BLaER1 treated with 17β-estradiol and CSF1 and Interleukin-3, amounts not matched to agents 10 nM and 100 nM (cell line): ENCODE measurements around the gene FAM98A.

ENCODE experiments used
- H3K27ac ChIP-seq, 11 experiments: shearing (Covaris generic); formaldehyde crosslinking; 2 replicates each; pipeline ENCODE4 v1.8.1; 2022
- H3K27me3 ChIP-seq, 11 experiments: shearing (Covaris generic); formaldehyde crosslinking; 2 replicates each; pipeline ENCODE4 v1.8.1; 2022
- H3K36me3 ChIP-seq, 11 experiments: shearing (Covaris generic); formaldehyde crosslinking; 2 replicates each; pipeline ENCODE4 v1.8.1; 2022
- H3K4me1 ChIP-seq, 10 experiments: shearing (Covaris generic); formaldehyde crosslinking; 2 replicates each; pipeline ENCODE4 v1.8.1; 2022
- H3K4me2 ChIP-seq, 11 experiments: shearing (Covaris generic); formaldehyde crosslinking; 2 replicates each; pipeline ENCODE4 v1.8.1; 2022
- H3K4me3 ChIP-seq, 10 experiments: shearing (Covaris generic); formaldehyde crosslinking; 2 replicates each; pipeline ENCODE4 v1.8.1; 2022
- H3K9ac ChIP-seq, 11 experiments: shearing (Covaris generic); formaldehyde crosslinking; 2 replicates each; pipeline ENCODE4 v1.8.1; 2022
- H3K9me3 ChIP-seq, 11 experiments: shearing (Covaris generic); formaldehyde crosslinking; replicated peaks in 1 of 11; 2 replicates each; pipeline ENCODE4 v1.8.1; 2022
- H4K20me1 ChIP-seq, 11 experiments: shearing (Covaris generic); formaldehyde crosslinking; 2 replicates each; pipeline ENCODE4 v1.8.1; 2022
- Cebpa-rat ChIP-seq, 11 experiments: shearing (Covaris generic); IDR thresholded peaks; 2 replicates each; pipeline ENCODE4 v1.8.1; 2022

Gene FAM98A

DNA sequence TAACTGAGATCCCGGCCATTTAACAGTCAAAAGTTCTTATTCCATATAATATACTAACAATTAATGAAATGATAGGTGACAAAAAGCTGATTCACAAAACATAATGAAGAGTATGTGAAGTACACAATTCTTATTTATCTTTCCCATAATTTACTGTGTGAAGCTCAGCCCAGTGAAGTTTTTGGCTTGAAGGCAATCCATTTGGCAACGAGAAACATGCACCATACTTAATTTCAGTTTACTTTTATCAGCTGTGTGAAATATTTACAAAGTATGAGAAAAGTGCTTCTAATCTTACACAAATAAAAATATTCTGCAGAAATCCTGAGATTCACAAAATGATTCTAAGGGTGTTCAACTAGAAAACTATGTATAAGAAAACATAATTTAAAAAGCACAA lies 12.3 kb downstream of the FAM98A start:
- Histone ChIP-seq H3K27ac (no peak overlapping the region), H3K4me2 (no peak overlapping the region), H3K36me3 (peaks cover 65 to 95% (median 82%) of the 10 kb centered on the region in 11 experiments), H3K9me3 (no peaks in the 10 kb centered on the region), H3K27me3 (no peaks in the 10 kb centered on the region), H3K4me1 (peaks cover 0 to 14% (median 5%) of the 10 kb centered on the region in 10 experiments; a peak in 10 of 20 replicates), H4K20me1 (peaks cover 0 to 8% (median 0%) of the 10 kb centered on the region in 11 experiments; a peak in 4 of 22 replicates), H3K9ac (0 out of 22 replicates have a peak overlapping the region, but pooled peaks of 1 of the 11 experiments have one; percentile 9), H3K4me3 (no peak overlapping the region)
- TF ChIP-seq Cebpa-rat (IDR thresholded peaks at IDR 0.05): no peak

DNA sequence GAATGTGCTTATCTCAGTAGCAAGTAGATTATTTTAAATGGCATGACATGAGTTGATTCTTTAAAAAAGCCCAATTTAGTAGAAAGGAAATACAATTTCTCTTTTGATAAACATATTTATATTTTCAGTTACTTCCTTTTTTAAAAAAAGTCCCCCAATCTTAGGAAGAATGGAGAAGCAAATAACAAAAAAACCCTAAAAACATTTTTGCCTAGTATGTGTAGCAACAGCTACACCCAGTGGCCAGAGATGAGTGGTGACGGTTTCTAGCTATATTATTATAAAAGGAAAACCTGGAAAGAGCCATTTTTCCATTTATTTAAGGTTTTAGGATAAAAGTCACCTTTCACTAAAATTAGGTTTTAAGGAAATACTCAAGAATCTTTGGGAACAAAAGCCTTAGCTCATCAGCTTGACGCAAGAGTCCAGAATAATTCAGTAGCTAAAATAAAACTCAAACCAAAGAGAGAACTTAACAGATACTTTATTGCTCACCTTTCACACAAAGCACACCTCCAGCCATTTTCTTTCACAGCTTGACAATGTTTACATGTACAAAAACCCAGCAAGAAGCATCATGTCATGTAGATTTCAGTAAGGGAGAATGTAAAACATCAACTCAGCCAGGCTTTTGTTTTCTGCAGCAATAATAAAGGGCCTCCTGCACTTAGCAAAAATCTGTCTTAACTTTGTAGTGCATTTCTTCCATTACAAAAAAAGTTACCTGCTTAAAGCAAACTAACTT lies 15.7 kb downstream of the FAM98A start:
- Histone ChIP-seq H3K4me2 (peak overlapping the region in 1 of 11 experiments; percentile 24; a peak in 2 of 22 replicates), H3K4me3 (no peak overlapping the region), H4K20me1 (no peaks in the 10 kb centered on the region; a peak in 1 of 22 replicates), H3K27me3 (no peaks in the 10 kb centered on the region), H3K36me3 (peaks cover 36 to 61% (median 48%) of the 10 kb centered on the region in 11 experiments), H3K9me3 (no peaks in the 10 kb centered on the region), H3K27ac (peak overlapping the region in 2 of 11 experiments; percentile 18 to 43; a peak in 1 of 22 replicates), H3K9ac (no peak overlapping the region), H3K4me1 (peaks cover 0 to 20% (median 5%) of the 10 kb centered on the region in 10 experiments; a peak in 10 of 20 replicates)
- no peak for TF ChIP-seq Cebpa-rat (IDR thresholded peaks at IDR 0.05)

DNA sequence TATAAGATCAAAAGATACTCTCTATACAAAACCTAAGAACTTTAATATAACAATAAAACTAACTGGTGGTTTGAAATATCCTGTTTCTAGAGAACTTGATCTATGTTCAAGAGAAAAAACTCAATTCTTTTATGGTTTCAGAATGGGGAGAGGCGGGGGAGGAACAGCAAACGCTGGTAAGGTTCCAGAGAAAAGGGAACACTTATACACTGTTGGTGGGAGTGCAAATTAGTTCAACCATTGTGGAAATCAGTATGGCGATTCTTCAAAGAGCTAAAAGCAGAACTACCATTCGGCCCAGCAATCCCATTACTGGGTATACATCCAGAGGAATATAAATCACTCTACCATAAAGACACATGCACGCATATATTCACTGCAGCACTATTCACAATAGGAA lies 17.2 kb downstream of the FAM98A start:
- Histone ChIP-seq H3K36me3 (peaks cover 28 to 46% (median 35%) of the 10 kb centered on the region in 11 experiments), H3K27me3 (no peaks in the 10 kb centered on the region), H3K27ac (no peak overlapping the region), H3K4me3 (no peak overlapping the region), H3K4me2 (peak overlapping the region in 4 of 11 experiments; percentile 3 to 61 (median 33); a peak in 6 of 22 replicates), H3K4me1 (peaks cover 0 to 20% (median 5%) of the 10 kb centered on the region in 10 experiments; a peak in 10 of 20 replicates), H3K9me3 (no peaks in the 10 kb centered on the region), H4K20me1 (no peaks in the 10 kb centered on the region; a peak in 1 of 22 replicates), H3K9ac (no peak overlapping the region)
- no peak for TF ChIP-seq Cebpa-rat (IDR thresholded peaks at IDR 0.05)

DNA sequence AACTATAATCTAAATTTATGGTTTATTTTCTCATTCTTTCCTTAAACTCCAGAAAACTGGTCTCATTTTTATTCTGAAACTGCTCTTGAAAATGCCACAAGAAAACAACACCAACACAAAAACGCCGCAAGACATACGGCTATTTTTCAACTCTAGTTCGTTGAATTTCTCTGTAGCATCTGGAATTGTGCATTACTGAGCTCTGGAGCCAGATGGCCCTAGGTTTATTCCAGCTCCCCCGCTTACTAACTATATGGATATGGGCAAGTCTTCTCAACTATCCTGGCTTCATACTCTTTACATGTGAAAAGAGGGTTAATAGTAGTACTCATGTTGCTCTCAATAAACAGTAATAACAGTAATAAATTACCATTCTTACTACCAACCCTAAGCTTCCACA lies 19.9 kb downstream of the FAM98A start:
- Histone ChIP-seq H3K9me3 (no peaks in the 10 kb centered on the region), H3K36me3 (peaks cover 4 to 19% (median 9%) of the 10 kb centered on the region in 11 experiments; a peak in 20 of 22 replicates), H3K4me1 (peaks cover 0 to 20% (median 5%) of the 10 kb centered on the region in 10 experiments; a peak in 10 of 20 replicates), H3K4me2 (no peak overlapping the region), H4K20me1 (no peaks in the 10 kb centered on the region; a peak in 1 of 22 replicates), H3K27ac (no peak overlapping the region), H3K9ac (no peak overlapping the region), H3K4me3 (no peak overlapping the region), H3K27me3 (no peaks in the 10 kb centered on the region)
- no peak for TF ChIP-seq Cebpa-rat (IDR thresholded peaks at IDR 0.05)

DNA sequence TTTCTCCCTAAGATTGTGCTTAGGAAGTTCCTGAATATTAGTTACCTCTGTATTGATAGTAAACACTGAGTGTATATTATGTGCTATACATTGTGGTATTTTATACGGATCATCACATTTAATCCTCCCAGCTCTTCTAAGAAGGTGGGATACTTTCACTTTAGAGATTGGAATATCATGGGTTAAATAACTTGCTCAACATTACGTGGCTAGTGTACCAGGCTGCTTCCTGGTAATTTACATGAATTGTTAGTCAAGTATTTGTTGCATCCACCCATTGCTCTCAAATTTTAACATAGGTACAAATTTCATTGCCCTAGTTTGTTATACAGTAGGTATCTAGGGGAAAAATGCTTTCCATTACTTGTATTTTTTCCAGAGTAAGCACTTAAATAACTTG lies 21.4 kb downstream of the FAM98A start:
- no peaks in the 10 kb centered on the region for H3K27me3 ChIP-seq
- H3K4me2 ChIP-seq: no peak overlapping the region
- H3K27ac ChIP-seq: no peak overlapping the region
- peaks cover 0 to 9% (median 4%) of the 10 kb centered on the region in 11 experiments; a peak in 6 of 22 replicates for H3K36me3 ChIP-seq
- no peak for TF ChIP-seq Cebpa-rat (IDR thresholded peaks at IDR 0.05)
- no peak overlapping the region for H3K9ac ChIP-seq
- peaks cover 0 to 25% (median 5%) of the 10 kb centered on the region in 10 experiments; a peak in 9 of 20 replicates for H3K4me1 ChIP-seq
- H3K9me3 ChIP-seq: no peaks in the 10 kb centered on the region
- H3K4me3 ChIP-seq: no peak overlapping the region
- H4K20me1 ChIP-seq: no peaks in the 10 kb centered on the region

DNA sequence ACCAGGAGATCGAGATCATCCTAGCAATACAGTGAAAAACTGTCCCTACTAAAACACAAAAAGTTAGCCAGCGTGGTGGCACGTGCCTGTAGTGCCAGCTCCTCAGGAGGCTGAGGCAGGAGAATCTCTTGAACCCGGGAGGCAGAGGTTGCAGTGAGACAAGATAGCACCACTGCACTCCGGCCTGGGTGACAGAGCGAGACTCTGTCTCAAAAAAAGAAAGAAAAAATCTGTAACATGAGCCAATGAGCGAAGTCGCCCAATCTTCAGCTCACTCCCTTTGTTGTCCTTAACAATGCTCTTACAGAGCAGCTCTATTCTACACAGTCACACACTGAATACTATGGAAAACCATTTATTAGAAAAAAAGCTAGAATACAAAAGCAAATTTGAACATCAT lies 22.0 kb downstream of the FAM98A start:
- Histone ChIP-seq H3K4me2 (no peak overlapping the region), H3K4me3 (no peak overlapping the region), H3K4me1 (peaks cover 0 to 20% (median 3%) of the 10 kb centered on the region in 10 experiments; a peak in 9 of 20 replicates), H3K36me3 (peaks cover 0 to 3% (median 0%) of the 10 kb centered on the region in 11 experiments; a peak in 4 of 22 replicates), H3K27me3 (no peaks in the 10 kb centered on the region), H3K9ac (no peak overlapping the region), H3K27ac (no peak overlapping the region), H3K9me3 (no peaks in the 10 kb centered on the region), H4K20me1 (no peaks in the 10 kb centered on the region)
- no peak for TF ChIP-seq Cebpa-rat (IDR thresholded peaks at IDR 0.05)

DNA sequence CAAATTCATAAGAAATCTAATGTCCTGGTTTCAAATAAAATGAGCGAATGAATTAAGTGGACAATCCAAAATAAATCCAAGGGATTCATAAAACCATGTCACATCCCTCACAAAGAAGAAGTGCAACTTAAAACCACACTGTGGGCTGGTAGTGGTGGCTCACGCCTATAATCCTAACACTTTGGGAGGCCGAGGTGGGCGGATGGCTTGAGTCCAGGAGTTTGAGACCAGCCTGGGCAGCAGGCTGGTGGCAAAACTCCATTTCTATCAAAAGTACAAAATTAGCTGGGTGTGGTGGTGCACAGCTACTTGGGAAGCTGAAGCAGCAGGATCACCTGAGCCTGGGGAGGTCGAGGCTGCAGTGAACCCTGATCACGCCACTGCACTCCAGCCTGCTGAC lies 25.4 kb downstream of the FAM98A start:
- Histone ChIP-seq H3K36me3 (no peaks in the 10 kb centered on the region), H3K9me3 (no peaks in the 10 kb centered on the region), H3K27ac (no peak overlapping the region), H4K20me1 (no peaks in the 10 kb centered on the region), H3K4me1 (peaks cover 0 to 11% (median 3%) of the 10 kb centered on the region in 10 experiments; a peak in 7 of 20 replicates), H3K4me3 (no peak overlapping the region), H3K27me3 (no peaks in the 10 kb centered on the region), H3K9ac (no peak overlapping the region; a peak in 1 of 22 replicates), H3K4me2 (peak overlapping the region in 1 of 11 experiments; percentile 0; a peak in 3 of 22 replicates)
- no peak for TF ChIP-seq Cebpa-rat (IDR thresholded peaks at IDR 0.05)

DNA sequence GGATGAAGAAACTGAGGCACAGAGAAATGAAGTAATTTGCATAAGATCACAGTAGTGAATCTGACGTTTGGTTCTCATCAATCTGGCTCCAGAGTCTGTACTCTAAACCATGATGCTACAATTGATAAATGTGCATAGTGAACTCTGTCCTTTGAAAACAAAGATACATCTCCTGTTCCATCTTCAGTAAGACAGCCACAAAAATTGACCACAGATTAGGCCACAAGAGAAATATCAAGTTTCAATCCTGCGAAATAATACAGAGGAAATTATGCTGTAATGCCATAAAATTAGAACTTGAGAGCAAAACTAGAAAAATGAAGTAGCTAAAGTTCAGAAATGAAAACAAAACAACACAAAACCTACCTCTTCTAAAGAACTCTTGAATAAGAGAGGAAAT lies 28.4 kb downstream of the FAM98A start:
- Histone ChIP-seq H3K4me1 (peaks cover 0 to 11% (median 3%) of the 10 kb centered on the region in 10 experiments; a peak in 7 of 20 replicates), H4K20me1 (no peaks in the 10 kb centered on the region), H3K9ac (no peak overlapping the region), H3K4me3 (no peak overlapping the region), H3K27me3 (no peaks in the 10 kb centered on the region), H3K9me3 (no peaks in the 10 kb centered on the region), H3K4me2 (peak overlapping the region in 1 of 11 experiments; percentile 1; a peak in 1 of 22 replicates), H3K36me3 (no peaks in the 10 kb centered on the region), H3K27ac (no peak overlapping the region)
- no peak for TF ChIP-seq Cebpa-rat (IDR thresholded peaks at IDR 0.05)

DNA sequence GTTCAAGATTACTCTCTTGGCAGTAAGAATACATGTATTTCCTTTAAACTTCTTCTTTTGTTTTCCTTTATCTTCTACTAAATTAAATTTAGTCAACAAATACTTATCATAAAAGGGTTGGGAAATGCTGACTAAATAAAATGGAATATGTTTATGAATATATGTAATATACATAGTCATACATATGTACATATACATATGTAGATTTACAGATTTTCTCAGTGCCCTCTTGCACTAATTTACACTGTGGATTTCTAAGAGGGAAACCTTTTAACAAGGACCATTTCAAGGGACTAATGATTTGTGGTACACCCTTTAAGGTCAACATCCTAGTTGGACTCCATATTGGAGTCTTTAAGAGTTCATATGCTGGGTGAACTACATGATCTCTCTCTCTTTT lies 37.2 kb downstream of the FAM98A start:
- H3K36me3 ChIP-seq: peaks cover 0 to 45% (median 0%) of the 10 kb centered on the region in 11 experiments; a peak in 6 of 22 replicates
- H3K27ac ChIP-seq: no peak overlapping the region
- no peaks in the 10 kb centered on the region for H4K20me1 ChIP-seq
- no peak overlapping the region for H3K4me2 ChIP-seq
- no peaks in the 10 kb centered on the region for H3K9me3 ChIP-seq
- no peaks in the 10 kb centered on the region for H3K27me3 ChIP-seq
- H3K4me3 ChIP-seq: no peak overlapping the region
- H3K4me1 ChIP-seq: peaks cover 0 to 30% (median 0%) of the 10 kb centered on the region in 10 experiments; a peak in 7 of 20 replicates
- no peak overlapping the region for H3K9ac ChIP-seq
- no peak for TF ChIP-seq Cebpa-rat (IDR thresholded peaks at IDR 0.05)
